K562 (cell line): ENCODE data around the gene SGSM2. TPM values are rescaled to one million over a fixed set of nuclear protein-coding genes. Genes with fewer than 3 reads are reported as not detected.

Source experiments
- CEBPG ChIP-seq, 3 experiments: fragments of 200-800 bp in 1 of 3; sonication (Bioruptor generic) in 1 of 3; sonication (generic) in 1 of 3; formaldehyde crosslinking in 1 of 3; IDR thresholded peaks in 2 of 3; conservative IDR thresholded peaks in 1 of 3; 2 replicates each; pipeline versions ENCODE4 v1.6.1 to v1.8.0; 2016 to 2022; ENCODE audit warnings: missing compliant biosample characterization in 2 of 3, missing genetic modification characterization in 2 of 3, mild to moderate bottlenecking in 1 of 3, missing genetic modification reagents in 1 of 3
- HDAC6 ChIP-seq: IDR thresholded peaks from 2 replicates; pipeline ENCODE4 v1.6.1; 2012; ENCODE audit warnings: low read depth, mild to moderate bottlenecking, control low read depth, inconsistent platforms, low read length, moderate library complexity
- LARP7 ChIP-seq: fragments of 450-650 bp; IDR thresholded peaks from 2 replicates; pipeline ENCODE4 v1.6.1; 2016
- OTX1 ChIP-seq: fragments of 450-650 bp; formaldehyde crosslinking; IDR thresholded peaks from 2 replicates; pipeline ENCODE4 v1.4.0; 2022; ENCODE audit warnings: mild to moderate bottlenecking
- SUPT5H ChIP-seq: fragments of 450-650 bp; IDR thresholded peaks from 2 replicates; pipeline ENCODE4 v1.6.1; 2016
- TEAD1 ChIP-seq, 2 experiments: fragments of 450-650 bp in 1 of 2; sonication (generic) in 1 of 2; formaldehyde crosslinking; IDR thresholded peaks; 2 replicates each; pipeline versions ENCODE4 v1.4.0 to v1.8.0; 2020 to 2022; ENCODE audit warnings: mild to moderate bottlenecking in 2 of 2, missing genetic modification reagents in 1 of 2
- polyA plus RNA-seq, 8 experiments: library from polyadenylated mRNA; depleted of rRNA in 4 of 8; stranded (reverse) in 5 of 8; unstranded in 3 of 8; fragments of >200 nt; fragmentation: Nextera tagmentation in 2 of 8; fragmentation: Illumina TruSeq in 1 of 8; extraction: Ambion mirVana in 2 of 8; extraction: Trizol in 1 of 8; gene quantifications; 2 replicates each; pipeline versions ENCODE4 v1.2.1 to v1.2.3, GENCODE V29; 2011 to 2014; ENCODE audit warnings: inconsistent platforms in 1 of 8, missing spikeins in 1 of 8
- total RNA-seq, 7 experiments: library from RNA; depleted of rRNA in 6 of 7; stranded (reverse); fragments of >200 nt in 6 of 7; fragmentation: Illumina TruSeq in 2 of 7; extraction: Trizol in 2 of 7; gene quantifications; 2 replicates each; pipeline versions ENCODE4 v1.2.1 to v1.2.3, GENCODE V29; 2011 to 2021; ENCODE audit warnings: low replicate concordance in 1 of 7
- TF ChIP-seq, protein P1 (sequence below): IDR thresholded peaks from 2 replicates; pipeline ENCODE4 v1.6.1; 2011; ENCODE audit not compliant: insufficient read length; ENCODE audit errors: extremely low read depth
- TF ChIP-seq, protein P2 (sequence below): sonication (generic); formaldehyde crosslinking; IDR thresholded peaks from 2 replicates; pipeline ENCODE4 v1.8.0; 2023; ENCODE audit warnings: mild to moderate bottlenecking, missing genetic modification reagents
- TF ChIP-seq, protein P3 (sequence below): fragments of 200-600 bp; sonication (generic); IDR thresholded peaks from one replicate; pipeline ENCODE4 v1.6.1; 2012; ENCODE audit warnings: mild to moderate bottlenecking, low read depth, low read length, inconsistent platforms

Gene SGSM2
- total and polyA plus RNA-seq, 9 of the 15 experiments (the other 6 are each of a cell fraction or from before 2014, with no cell fraction given): 0.20 to 26.3 (median 14.8) TPM

DNA sequence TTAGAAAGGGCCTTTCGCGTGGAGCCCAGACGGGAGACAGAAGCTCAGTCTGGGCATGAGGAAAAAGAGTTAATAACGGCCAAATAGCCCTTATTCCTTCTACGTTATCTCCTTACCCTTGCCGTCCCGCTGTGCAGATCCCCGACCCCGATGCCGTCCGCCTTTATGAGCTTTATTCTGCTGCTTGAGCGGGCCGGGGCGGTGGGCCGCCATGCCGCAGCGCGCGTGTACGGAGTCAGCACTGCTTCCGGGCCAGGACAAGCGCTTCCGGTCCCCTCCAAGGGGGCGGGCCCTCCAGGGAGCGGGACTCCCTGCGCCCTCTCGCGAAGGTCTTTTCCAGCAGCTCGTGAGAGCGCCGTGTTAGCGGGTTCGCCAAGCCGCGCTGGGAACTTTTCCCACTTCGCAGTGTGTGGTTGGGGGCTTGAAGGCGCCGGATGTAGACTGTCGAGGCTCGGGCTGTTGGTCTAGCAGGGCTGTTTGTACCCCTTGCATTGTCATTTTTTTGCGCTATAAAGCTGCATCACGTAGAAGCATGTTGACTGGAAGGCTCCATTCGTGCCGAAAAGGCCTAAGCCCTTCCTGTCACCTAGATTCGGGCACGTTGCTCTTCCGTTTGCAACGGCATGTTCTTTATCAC lies 968 bp upstream of the SGSM2 start, which contains the start of gene TSR1 (continued):
- TF ChIP-seq HDAC6: no peak
- TF ChIP-seq, protein P1, sequence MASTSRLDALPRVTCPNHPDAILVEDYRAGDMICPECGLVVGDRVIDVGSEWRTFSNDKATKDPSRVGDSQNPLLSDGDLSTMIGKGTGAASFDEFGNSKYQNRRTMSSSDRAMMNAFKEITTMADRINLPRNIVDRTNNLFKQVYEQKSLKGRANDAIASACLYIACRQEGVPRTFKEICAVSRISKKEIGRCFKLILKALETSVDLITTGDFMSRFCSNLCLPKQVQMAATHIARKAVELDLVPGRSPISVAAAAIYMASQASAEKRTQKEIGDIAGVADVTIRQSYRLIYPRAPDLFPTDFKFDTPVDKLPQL: no peak
- no peak for TF ChIP-seq LARP7
- no peak for TF ChIP-seq CEBPG (CRISPR knock-in tag; IDR thresholded peaks at IDR 0.05)
- no peak for TF ChIP-seq CEBPG (tag; conservative IDR thresholded peaks at IDR 0.05 in 1 of 2, IDR thresholded peaks at IDR 0.05 in 1 of 2)
- no peak for TF ChIP-seq TEAD1 (CRISPR knock-in tag; IDR thresholded peaks at IDR 0.05)
- TF ChIP-seq, protein P2, sequence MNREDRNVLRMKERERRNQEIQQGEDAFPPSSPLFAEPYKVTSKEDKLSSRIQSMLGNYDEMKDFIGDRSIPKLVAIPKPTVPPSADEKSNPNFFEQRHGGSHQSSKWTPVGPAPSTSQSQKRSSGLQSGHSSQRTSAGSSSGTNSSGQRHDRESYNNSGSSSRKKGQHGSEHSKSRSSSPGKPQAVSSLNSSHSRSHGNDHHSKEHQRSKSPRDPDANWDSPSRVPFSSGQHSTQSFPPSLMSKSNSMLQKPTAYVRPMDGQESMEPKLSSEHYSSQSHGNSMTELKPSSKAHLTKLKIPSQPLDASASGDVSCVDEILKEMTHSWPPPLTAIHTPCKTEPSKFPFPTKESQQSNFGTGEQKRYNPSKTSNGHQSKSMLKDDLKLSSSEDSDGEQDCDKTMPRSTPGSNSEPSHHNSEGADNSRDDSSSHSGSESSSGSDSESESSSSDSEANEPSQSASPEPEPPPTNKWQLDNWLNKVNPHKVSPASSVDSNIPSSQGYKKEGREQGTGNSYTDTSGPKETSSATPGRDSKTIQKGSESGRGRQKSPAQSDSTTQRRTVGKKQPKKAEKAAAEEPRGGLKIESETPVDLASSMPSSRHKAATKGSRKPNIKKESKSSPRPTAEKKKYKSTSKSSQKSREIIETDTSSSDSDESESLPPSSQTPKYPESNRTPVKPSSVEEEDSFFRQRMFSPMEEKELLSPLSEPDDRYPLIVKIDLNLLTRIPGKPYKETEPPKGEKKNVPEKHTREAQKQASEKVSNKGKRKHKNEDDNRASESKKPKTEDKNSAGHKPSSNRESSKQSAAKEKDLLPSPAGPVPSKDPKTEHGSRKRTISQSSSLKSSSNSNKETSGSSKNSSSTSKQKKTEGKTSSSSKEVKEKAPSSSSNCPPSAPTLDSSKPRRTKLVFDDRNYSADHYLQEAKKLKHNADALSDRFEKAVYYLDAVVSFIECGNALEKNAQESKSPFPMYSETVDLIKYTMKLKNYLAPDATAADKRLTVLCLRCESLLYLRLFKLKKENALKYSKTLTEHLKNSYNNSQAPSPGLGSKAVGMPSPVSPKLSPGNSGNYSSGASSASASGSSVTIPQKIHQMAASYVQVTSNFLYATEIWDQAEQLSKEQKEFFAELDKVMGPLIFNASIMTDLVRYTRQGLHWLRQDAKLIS: peak; percentile 62; the same call in 1 of the 2 replicates
- TF ChIP-seq OTX1 (CRISPR knock-in tag): no peak
- peak; percentile 83 for TF ChIP-seq SUPT5H
- TF ChIP-seq, protein P3, sequence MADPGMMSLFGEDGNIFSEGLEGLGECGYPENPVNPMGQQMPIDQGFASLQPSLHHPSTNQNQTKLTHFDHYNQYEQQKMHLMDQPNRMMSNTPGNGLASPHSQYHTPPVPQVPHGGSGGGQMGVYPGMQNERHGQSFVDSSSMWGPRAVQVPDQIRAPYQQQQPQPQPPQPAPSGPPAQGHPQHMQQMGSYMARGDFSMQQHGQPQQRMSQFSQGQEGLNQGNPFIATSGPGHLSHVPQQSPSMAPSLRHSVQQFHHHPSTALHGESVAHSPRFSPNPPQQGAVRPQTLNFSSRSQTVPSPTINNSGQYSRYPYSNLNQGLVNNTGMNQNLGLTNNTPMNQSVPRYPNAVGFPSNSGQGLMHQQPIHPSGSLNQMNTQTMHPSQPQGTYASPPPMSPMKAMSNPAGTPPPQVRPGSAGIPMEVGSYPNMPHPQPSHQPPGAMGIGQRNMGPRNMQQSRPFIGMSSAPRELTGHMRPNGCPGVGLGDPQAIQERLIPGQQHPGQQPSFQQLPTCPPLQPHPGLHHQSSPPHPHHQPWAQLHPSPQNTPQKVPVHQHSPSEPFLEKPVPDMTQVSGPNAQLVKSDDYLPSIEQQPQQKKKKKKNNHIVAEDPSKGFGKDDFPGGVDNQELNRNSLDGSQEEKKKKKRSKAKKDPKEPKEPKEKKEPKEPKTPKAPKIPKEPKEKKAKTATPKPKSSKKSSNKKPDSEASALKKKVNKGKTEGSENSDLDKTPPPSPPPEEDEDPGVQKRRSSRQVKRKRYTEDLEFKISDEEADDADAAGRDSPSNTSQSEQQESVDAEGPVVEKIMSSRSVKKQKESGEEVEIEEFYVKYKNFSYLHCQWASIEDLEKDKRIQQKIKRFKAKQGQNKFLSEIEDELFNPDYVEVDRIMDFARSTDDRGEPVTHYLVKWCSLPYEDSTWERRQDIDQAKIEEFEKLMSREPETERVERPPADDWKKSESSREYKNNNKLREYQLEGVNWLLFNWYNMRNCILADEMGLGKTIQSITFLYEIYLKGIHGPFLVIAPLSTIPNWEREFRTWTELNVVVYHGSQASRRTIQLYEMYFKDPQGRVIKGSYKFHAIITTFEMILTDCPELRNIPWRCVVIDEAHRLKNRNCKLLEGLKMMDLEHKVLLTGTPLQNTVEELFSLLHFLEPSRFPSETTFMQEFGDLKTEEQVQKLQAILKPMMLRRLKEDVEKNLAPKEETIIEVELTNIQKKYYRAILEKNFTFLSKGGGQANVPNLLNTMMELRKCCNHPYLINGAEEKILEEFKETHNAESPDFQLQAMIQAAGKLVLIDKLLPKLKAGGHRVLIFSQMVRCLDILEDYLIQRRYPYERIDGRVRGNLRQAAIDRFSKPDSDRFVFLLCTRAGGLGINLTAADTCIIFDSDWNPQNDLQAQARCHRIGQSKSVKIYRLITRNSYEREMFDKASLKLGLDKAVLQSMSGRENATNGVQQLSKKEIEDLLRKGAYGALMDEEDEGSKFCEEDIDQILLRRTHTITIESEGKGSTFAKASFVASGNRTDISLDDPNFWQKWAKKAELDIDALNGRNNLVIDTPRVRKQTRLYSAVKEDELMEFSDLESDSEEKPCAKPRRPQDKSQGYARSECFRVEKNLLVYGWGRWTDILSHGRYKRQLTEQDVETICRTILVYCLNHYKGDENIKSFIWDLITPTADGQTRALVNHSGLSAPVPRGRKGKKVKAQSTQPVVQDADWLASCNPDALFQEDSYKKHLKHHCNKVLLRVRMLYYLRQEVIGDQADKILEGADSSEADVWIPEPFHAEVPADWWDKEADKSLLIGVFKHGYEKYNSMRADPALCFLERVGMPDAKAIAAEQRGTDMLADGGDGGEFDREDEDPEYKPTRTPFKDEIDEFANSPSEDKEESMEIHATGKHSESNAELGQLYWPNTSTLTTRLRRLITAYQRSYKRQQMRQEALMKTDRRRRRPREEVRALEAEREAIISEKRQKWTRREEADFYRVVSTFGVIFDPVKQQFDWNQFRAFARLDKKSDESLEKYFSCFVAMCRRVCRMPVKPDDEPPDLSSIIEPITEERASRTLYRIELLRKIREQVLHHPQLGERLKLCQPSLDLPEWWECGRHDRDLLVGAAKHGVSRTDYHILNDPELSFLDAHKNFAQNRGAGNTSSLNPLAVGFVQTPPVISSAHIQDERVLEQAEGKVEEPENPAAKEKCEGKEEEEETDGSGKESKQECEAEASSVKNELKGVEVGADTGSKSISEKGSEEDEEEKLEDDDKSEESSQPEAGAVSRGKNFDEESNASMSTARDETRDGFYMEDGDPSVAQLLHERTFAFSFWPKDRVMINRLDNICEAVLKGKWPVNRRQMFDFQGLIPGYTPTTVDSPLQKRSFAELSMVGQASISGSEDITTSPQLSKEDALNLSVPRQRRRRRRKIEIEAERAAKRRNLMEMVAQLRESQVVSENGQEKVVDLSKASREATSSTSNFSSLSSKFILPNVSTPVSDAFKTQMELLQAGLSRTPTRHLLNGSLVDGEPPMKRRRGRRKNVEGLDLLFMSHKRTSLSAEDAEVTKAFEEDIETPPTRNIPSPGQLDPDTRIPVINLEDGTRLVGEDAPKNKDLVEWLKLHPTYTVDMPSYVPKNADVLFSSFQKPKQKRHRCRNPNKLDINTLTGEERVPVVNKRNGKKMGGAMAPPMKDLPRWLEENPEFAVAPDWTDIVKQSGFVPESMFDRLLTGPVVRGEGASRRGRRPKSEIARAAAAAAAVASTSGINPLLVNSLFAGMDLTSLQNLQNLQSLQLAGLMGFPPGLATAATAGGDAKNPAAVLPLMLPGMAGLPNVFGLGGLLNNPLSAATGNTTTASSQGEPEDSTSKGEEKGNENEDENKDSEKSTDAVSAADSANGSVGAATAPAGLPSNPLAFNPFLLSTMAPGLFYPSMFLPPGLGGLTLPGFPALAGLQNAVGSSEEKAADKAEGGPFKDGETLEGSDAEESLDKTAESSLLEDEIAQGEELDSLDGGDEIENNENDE: no peak
